Pons (tissue), 1 donor: ENCODE measurements around the gene RPTOR.
"Not testable (repeated sequence)": the region's sequence is repeated elsewhere in the genome, so short reads cannot be mapped to it uniquely, and the experiment has no call there.

Experiments used
- DNase-seq: peaks from one replicate; pipeline ENCODE4 v3.0.0-alpha.2; 2016; ENCODE audit warnings: low spot score

RPTOR gene

GRCh38 chr17:80546267-80546666, 1.6 kb downstream of the RPTOR start:
- no peak for DNase-seq

- DNase-seq: no peak
Observed at GRCh38 chr17:80552523-80552922, 7.9 kb downstream of the RPTOR start.

GRCh38 chr17:80555266-80555665, 10.6 kb downstream of the RPTOR start:
- no peak for DNase-seq

- DNase-seq: no peak
Observed at GRCh38 chr17:80558046-80558445, 13.4 kb downstream of the RPTOR start.

- no peak for DNase-seq
Observed at GRCh38 chr17:80559825-80560251, 15.2 kb downstream of the RPTOR start.

- no peak for DNase-seq
Observed at GRCh38 chr17:80561541-80562114, 17.0 kb downstream of the RPTOR start.

DNA sequence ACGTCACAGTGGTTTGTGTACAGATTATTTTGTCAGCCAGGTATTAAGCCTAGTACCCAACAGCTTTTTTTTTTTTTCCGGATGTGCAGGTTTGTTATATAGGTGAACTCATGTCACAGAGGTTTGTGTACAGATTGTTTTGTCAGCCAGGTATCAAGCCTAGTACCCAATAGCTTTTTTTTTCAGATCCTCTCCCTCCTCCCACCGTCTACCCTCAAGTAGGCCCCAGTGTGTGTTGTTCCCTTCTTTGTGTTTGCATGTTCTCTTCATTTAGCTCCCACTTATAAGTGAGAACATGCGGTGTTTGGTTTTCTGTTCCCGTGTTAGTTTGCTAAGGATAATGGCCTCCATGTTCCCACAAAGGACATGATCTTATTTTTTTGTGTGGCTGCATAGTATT, 19.9 kb downstream of the RPTOR start:
- DNase-seq: no peak

GRCh38 chr17:80565343-80566053, 20.9 kb downstream of the RPTOR start:
- DNase-seq: no peak

DNA sequence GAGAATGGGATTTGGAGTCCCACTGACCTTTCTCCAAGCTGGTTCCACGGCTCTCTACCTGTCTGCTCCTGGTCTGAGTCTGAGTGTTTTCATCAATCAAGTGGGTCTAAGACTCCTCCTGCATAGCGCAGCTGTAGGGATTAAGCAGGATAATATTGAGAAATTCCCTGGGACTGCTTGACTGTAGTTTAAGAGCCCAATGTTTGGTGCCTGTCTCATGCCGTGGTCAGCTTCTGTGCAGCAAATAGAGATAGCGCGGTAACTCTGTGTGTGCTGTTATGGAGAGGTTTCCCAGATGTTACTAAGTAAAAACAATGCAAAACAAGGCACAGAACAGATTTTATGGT, 21.4 kb downstream of the RPTOR start:
- no peak for DNase-seq

- DNase-seq: no peak
Observed at GRCh38 chr17:80568246-80568645, 23.6 kb downstream of the RPTOR start.

GRCh38 chr17:80569924-80570323, 25.3 kb downstream of the RPTOR start:
- DNase-seq: no peak

DNA sequence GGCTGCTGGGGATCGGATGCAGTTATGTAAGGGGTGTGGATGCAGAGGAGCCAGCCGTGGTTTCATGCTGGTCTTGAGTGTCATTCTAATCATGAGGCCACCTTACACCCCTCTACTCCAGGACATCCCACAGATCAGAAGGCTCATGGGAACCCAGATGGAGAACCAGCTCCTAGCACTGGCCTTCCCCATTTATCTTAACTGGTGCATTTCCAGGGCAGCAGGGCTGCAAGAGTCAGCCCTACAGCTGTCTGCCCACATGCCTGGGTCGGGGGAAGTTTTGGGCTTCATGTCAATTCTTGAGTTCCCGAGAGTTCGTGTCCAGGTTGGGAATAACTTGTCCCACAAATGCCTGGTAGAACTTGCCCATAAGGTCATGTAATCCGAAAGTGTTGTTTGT, 29.1 kb downstream of the RPTOR start:
- no peak for DNase-seq

DNA sequence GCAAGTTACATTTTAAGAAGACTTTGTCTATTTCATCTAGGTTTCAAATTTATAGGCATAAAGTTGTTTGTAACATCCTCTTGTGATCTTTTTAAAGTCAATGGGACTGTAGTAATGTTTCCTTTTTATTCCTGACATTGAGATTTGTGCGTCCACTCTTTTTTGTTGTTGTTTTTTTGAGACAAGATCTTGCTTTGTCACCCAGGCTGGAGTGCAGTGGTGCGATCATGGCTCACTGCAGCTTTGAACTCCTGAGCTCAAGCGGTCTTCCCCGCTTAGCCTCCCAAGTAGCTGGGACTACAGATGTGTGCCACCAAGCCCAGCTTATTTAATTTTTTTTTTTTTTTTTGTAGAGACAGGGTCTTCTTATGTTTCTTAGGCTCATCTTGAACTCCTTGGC, 29.9 kb downstream of the RPTOR start:
- no peak for DNase-seq

- DNase-seq: peak; percentile 40
Observed at GRCh38 chr17:80575057-80575875, 30.6 kb downstream of the RPTOR start.

GRCh38 chr17:80577876-80578570, 33.4 kb downstream of the RPTOR start:
- no peak for DNase-seq

- DNase-seq: not testable (repeated sequence)
Observed at GRCh38 chr17:80578668-80579388, 34.2 kb downstream of the RPTOR start.

GRCh38 chr17:80582165-80582564, 37.5 kb downstream of the RPTOR start:
- no peak for DNase-seq

DNA sequence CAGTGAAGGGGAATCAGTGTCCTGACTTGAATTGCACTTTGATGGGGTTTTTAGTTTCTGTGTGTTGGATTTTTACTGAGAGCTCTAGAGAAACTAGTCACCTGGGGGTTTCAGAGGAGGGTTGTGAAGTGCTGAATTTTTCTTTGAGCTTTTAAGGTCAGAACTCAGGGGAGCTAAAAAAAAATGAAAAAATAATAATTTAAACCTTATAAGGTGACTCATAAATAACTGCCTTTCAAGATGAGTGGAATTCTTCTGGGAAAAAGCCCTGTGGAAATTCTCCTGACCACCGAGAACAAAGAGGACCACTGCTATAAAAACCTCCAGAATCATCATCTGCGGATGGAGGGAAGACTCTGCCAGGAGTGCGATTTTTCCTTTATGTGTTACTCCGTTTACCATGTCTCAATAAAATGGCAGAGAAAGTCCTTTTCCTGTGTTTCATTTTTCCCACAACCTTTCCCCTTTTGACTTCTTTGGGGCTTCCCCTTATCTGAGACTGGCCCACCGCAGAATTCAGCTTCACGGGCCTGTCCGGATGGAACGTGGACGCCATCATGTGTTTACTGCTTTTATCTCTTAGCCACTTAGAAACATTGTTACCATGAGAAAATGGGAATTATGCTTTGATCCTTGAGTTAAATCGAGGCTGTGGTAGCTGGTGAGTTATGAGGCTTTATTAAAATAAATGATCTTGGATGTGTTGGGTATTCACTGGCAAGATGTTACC, 39.7 kb downstream of the RPTOR start:
- DNase-seq: no peak

- DNase-seq: no peak
Observed at GRCh38 chr17:80585890-80586845, 41.5 kb downstream of the RPTOR start.

- DNase-seq: no peak
Observed at GRCh38 chr17:80586846-80587228, 42.2 kb downstream of the RPTOR start.
